Activated CD8-positive, alpha-beta T cell treated with anti-CD3 and anti-CD28 coated beads for 36 hours (primary cell): ENCODE results near the gene SLC9A9. TPM values are rescaled to one million over a fixed set of nuclear protein-coding genes. Genes with fewer than 3 reads are reported as not detected.

Experiments
- ATAC-seq: fragments of 200-7000 bp; cut with Tn5 transposase; one replicate; pipeline ENCODE4 v1.10.0; 2021; ENCODE audit warnings: mild to moderate bottlenecking, moderate library complexity
- CTCF ChIA-PET: fragments of 350-600 bp; sonication (Branson Sonifier 250); formaldehyde crosslinking; loops from one replicate; lab custom pipeline; 2021; ENCODE audit warnings: antibody characterized with exemption; lab: Charles Lee
- POLR2A ChIA-PET: fragments of 350-600 bp; sonication (Branson Sonifier 250); formaldehyde crosslinking; loops from one replicate; lab custom pipeline; 2021; ENCODE audit warnings: antibody characterized with exemption; lab: Charles Lee
- DNase-seq: peaks from one replicate; pipeline ENCODE4 v3.0.0-alpha.2; 2020
- H3K27ac Mint-ChIP-seq: one replicate; pipeline ENCODE4 v1.8.0; 2021; ENCODE audit warnings: mild to moderate bottlenecking, mixed read lengths
- H3K27me3 Mint-ChIP-seq: one replicate; pipeline ENCODE4 v1.8.0; 2021; ENCODE audit warnings: mixed read lengths
- H3K36me3 Mint-ChIP-seq: one replicate; pipeline ENCODE4 v1.8.0; 2021; ENCODE audit warnings: low read depth, mixed read lengths
- H3K4me1 Mint-ChIP-seq: one replicate; pipeline ENCODE4 v1.8.0; 2021; ENCODE audit warnings: low read depth, mixed read lengths
- H3K4me3 Mint-ChIP-seq: one replicate; pipeline ENCODE4 v1.8.0; 2021; ENCODE audit warnings: mild to moderate bottlenecking, moderate library complexity, mixed read lengths
- H3K9me3 Mint-ChIP-seq: one replicate; pipeline ENCODE4 v1.8.0; 2021; ENCODE audit warnings: mixed read lengths
- intact Hi-C: fragments of 100-400 bp; cut with micrococcal nuclease; formaldehyde crosslinking; loops from one replicate; pipeline ENCODE4 v1.10.0; 2022
- total RNA-seq, 2 experiments: library from RNA; stranded (reverse); gene quantifications; one replicate each; pipeline ENCODE4 v1.2.3, GENCODE V29; 2021
- TF ChIP-seq, protein P1 (sequence below): fragments of 200-600 bp; IDR thresholded peaks from one replicate; pipeline ENCODE4 v1.8.0; 2022; ENCODE audit warnings: antibody characterized with exemption, mild to moderate bottlenecking

The SLC9A9 gene
- total RNA-seq, 2 experiments from 2014 or later, result 1.9 to 2.2 TPM

DNA sequence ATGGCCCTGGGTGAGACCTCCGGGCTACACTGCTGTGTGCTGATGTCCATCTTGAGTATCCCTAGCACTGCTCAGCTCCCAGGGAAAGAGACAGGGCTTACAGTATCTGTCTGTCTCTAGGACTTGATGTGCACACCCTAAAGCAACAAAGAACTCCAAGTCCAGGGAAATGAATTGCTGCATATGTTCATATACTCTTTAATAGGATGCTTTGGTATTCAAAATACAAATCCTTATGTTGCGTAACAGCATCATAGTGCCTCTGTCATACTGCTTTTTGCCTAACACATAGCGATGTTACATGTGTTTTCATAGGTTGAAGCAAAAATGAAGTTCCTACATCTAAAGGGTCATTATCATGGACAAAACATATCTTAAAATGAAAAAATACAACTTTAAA, 299.9 kb downstream of the SLC9A9 start:
- intact Hi-C loops, result no loop called here
- no peaks in the 10 kb centered on the region for H3K27me3 Mint-ChIP-seq
- TF ChIP-seq, protein P1, sequence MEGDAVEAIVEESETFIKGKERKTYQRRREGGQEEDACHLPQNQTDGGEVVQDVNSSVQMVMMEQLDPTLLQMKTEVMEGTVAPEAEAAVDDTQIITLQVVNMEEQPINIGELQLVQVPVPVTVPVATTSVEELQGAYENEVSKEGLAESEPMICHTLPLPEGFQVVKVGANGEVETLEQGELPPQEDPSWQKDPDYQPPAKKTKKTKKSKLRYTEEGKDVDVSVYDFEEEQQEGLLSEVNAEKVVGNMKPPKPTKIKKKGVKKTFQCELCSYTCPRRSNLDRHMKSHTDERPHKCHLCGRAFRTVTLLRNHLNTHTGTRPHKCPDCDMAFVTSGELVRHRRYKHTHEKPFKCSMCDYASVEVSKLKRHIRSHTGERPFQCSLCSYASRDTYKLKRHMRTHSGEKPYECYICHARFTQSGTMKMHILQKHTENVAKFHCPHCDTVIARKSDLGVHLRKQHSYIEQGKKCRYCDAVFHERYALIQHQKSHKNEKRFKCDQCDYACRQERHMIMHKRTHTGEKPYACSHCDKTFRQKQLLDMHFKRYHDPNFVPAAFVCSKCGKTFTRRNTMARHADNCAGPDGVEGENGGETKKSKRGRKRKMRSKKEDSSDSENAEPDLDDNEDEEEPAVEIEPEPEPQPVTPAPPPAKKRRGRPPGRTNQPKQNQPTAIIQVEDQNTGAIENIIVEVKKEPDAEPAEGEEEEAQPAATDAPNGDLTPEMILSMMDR, result no peak
- DNase-seq (no peak), ATAC-seq (no peak)
- H3K36me3 Mint-ChIP-seq, result peaks cover 18% of the 10 kb centered on the region
- no peaks in the 10 kb centered on the region for H3K4me1 Mint-ChIP-seq
- no peak overlapping the region for H3K4me3 Mint-ChIP-seq
- H3K9me3 Mint-ChIP-seq, result peaks cover 2% of the 10 kb centered on the region
- no peak overlapping the region for H3K27ac Mint-ChIP-seq
- ChIA-PET POLR2A (no interaction called here), CTCF (no interaction called here)

DNA sequence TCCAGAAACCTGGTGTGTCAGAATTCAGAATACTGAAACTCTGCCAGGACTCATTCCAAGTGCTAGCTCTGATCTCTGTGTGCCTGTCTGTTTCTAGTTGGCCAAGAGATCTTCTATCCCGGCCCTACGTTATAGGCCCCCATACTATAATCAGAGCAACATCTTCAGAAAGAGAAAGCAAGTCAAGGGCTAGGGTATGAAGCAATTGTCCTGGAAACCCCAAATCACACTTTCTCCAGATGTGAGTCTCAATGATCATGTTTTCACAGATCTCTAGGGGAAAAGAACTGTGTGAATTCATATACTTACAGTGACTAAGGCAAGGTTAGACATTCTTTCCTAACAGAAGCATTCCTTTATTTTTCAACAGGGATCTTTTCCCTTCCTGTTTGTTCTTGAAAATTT, 309.7 kb downstream of the SLC9A9 start:
- ATAC-seq (no peak), DNase-seq (no peak)
- no peaks in the 10 kb centered on the region for H3K36me3 Mint-ChIP-seq
- intact Hi-C loops, result loop anchor here (5.0 kb wide), 1 partner anchor 314 kb away; no protein-coding TSS in a partner anchor
- peaks cover 19% of the 10 kb centered on the region for H3K4me1 Mint-ChIP-seq
- no peak overlapping the region for H3K4me3 Mint-ChIP-seq
- no peaks in the 10 kb centered on the region for H3K27me3 Mint-ChIP-seq
- CTCF ChIA-PET, result no interaction called here
- POLR2A ChIA-PET, result no interaction called here
- H3K27ac Mint-ChIP-seq, result no peak overlapping the region
- no peaks in the 10 kb centered on the region for H3K9me3 Mint-ChIP-seq
- TF ChIP-seq, protein P1, result no peak

DNA sequence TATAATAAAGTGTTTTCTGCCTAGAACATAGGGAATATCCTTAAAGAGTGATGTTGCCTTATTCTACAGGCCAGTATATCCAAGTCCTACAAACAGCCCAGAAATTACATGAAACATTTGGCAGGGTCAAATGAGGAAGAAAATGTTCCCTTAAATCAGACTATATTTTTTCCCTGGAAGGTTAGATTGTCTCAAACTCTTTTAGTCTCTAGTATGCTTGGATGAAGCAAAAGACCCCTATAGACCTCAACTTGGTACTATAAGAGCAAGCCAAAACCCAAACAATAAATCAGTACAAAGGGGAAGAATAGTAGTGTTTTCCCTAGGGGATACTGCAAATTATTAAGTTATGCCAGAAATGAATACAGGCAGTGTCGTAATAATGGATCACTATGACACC, 310.2 kb downstream of the SLC9A9 start:
- no peak for ATAC-seq
- Mint-ChIP-seq H3K4me3 (no peak overlapping the region), H3K36me3 (no peaks in the 10 kb centered on the region), H3K27ac (no peak overlapping the region), H3K9me3 (no peaks in the 10 kb centered on the region), H3K27me3 (no peaks in the 10 kb centered on the region), H3K4me1 (peaks cover 19% of the 10 kb centered on the region)
- ChIA-PET CTCF (no interaction called here), POLR2A (no interaction called here)
- intact Hi-C loops, result loop anchor here (5.0 kb wide), 1 partner anchor 314 kb away; no protein-coding TSS in a partner anchor
- TF ChIP-seq, protein P1, result no peak
- DNase-seq, result no peak

DNA sequence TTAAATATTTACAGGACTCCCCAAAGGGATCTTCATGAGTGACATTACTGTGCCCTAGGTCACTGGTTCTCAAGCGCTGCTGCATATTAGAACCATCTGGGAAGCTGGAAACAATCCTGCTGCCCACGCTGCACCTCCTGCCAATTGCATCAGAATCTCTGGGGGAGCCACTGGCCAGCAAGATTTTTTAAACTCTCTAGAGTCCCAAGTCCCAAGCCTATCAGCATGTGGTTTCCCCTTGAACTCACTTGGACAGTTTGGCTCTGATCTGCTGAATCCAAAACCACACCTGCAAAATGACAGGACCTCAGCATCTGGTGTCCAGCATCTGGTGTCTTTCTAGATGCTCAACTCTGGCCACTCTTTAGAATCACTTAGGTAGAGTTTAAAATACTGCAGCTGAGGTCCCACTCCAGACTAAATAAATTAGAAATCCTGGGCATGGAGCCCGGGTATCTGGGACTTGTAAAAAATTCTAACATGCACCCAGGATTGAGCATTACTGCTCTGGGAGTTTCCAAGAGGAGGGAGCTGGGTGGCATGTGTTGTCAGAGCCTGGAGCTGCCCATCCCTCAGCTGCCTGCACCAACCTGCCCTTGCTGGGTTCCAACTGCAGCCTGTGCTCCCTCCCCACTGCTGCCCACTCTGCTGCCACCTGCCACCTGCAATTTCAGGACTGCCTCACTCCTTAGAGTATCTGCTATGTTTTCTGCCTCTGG, 311.3 kb downstream of the SLC9A9 start:
- DNase-seq (no peak), ATAC-seq (no peak)
- CTCF ChIA-PET, result interaction anchor here (1.4 kb wide), 1 partner anchor 15 kb away, joined by 4 read pairs; no protein-coding TSS in a partner anchor
- TF ChIP-seq, protein P1, result no peak
- H3K36me3 Mint-ChIP-seq, result no peaks in the 10 kb centered on the region
- intact Hi-C loops, result loop anchor here (5.0 kb wide), 1 partner anchor 315 kb away; no protein-coding TSS in a partner anchor
- no peaks in the 10 kb centered on the region for H3K9me3 Mint-ChIP-seq
- H3K4me1 Mint-ChIP-seq, result peaks cover 19% of the 10 kb centered on the region
- no peak overlapping the region for H3K27ac Mint-ChIP-seq
- no peak overlapping the region for H3K4me3 Mint-ChIP-seq
- POLR2A ChIA-PET, result no interaction called here
- H3K27me3 Mint-ChIP-seq, result no peaks in the 10 kb centered on the region
